PFSK-1 (cell line): ENCODE data around the gene LRRC27.

ENCODE experiments used
- FOXP2 ChIP-seq: optimal IDR thresholded peaks from 2 replicates; pipeline ENCODE3; 2011; ENCODE audit warnings: borderline replicate concordance, control low read depth, inconsistent platforms; ENCODE audit not compliant: insufficient read depth; ENCODE audit errors: extremely low read length, extremely low read depth
- POLR2AphosphoS5 ChIP-seq: IDR thresholded peaks from 2 replicates; pipeline ENCODE4 v1.6.1; 2012; ENCODE audit warnings: low read depth, mild to moderate bottlenecking, control low read depth, low read length, moderate library complexity
- SIN3A ChIP-seq: IDR thresholded peaks from 2 replicates; pipeline ENCODE4 v1.6.1; 2012; ENCODE audit warnings: mild to moderate bottlenecking, low read length, moderate library complexity, borderline replicate concordance; ENCODE audit not compliant: insufficient read depth
- TAF1 ChIP-seq: IDR thresholded peaks from 2 replicates; pipeline ENCODE4 v1.6.1; 2012; ENCODE audit warnings: low read length, control low read depth, borderline replicate concordance; ENCODE audit not compliant: insufficient read depth
- TF ChIP-seq, protein P1 (sequence below), 2 experiments: IDR thresholded peaks; 2 replicates each; pipeline versions ENCODE4 v1.6.1 to v1.8.0; 2011 to 2012; ENCODE audit warnings: low read depth in 2 of 2, low read length in 2 of 2, control low read depth in 1 of 2, inconsistent platforms in 1 of 2, mild to moderate bottlenecking in 1 of 2, moderate library complexity in 1 of 2; ENCODE audit not compliant: insufficient read depth in 1 of 2

Gene LRRC27

DNA sequence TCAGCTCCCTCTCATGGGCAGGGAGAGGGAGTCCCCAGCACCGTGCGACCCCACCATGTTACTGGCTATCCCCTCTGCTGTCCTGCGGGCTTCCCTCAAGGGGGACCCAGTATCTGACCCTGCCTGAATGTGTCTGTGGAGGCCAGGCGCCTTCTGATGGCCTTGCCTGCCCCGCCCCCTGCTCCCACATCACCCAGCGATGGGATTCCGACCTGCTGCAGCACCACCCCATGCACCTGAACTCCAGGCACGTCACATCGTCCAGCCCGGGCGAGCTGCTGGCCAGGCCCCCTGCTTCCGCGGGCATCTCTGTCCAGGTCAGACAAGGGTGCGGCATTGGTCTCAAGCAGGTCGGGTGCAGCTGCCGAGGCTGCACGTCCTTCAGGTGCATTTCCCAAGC, 19.0 kb downstream of the LRRC27 start:
- TF ChIP-seq FOXP2 = no peak
- no peak for TF ChIP-seq POLR2AphosphoS5
- TF ChIP-seq, protein P1, sequence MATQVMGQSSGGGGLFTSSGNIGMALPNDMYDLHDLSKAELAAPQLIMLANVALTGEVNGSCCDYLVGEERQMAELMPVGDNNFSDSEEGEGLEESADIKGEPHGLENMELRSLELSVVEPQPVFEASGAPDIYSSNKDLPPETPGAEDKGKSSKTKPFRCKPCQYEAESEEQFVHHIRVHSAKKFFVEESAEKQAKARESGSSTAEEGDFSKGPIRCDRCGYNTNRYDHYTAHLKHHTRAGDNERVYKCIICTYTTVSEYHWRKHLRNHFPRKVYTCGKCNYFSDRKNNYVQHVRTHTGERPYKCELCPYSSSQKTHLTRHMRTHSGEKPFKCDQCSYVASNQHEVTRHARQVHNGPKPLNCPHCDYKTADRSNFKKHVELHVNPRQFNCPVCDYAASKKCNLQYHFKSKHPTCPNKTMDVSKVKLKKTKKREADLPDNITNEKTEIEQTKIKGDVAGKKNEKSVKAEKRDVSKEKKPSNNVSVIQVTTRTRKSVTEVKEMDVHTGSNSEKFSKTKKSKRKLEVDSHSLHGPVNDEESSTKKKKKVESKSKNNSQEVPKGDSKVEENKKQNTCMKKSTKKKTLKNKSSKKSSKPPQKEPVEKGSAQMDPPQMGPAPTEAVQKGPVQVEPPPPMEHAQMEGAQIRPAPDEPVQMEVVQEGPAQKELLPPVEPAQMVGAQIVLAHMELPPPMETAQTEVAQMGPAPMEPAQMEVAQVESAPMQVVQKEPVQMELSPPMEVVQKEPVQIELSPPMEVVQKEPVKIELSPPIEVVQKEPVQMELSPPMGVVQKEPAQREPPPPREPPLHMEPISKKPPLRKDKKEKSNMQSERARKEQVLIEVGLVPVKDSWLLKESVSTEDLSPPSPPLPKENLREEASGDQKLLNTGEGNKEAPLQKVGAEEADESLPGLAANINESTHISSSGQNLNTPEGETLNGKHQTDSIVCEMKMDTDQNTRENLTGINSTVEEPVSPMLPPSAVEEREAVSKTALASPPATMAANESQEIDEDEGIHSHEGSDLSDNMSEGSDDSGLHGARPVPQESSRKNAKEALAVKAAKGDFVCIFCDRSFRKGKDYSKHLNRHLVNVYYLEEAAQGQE (IDR thresholded peaks at IDR 0.05; ENCODE audit: insufficient read depth in 1 of 2, low read depth in 2 of 2, low read length in 2 of 2) = no peak
- TF ChIP-seq SIN3A = no peak
- no peak for TF ChIP-seq TAF1

DNA sequence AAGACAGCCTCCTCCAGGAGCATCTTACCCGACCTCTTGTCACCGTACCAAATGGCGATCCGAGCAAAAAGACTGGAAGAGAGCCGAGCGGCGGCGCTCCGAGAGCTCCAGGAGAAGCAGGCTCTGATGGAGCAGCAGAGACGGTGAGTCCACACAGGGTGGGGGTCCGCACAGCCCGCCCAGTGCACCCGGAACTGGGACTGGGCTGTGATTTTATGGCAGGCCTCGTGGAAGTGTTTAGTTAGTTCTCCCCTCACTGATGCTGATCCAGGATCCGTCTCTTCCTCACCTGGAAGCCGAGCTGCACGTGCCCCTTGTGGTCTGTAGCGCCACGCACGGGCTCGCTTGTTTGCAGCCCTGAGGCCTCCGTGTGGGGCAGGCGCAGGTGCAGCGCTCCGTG, 19.6 kb downstream of the LRRC27 start:
- TF ChIP-seq SIN3A (no peak), FOXP2 (no peak), TAF1 (no peak), POLR2AphosphoS5 (no peak)
- TF ChIP-seq, protein P1 (IDR thresholded peaks at IDR 0.05; ENCODE audit: insufficient read depth in 1 of 2, low read depth in 2 of 2, low read length in 2 of 2) = no peak

DNA sequence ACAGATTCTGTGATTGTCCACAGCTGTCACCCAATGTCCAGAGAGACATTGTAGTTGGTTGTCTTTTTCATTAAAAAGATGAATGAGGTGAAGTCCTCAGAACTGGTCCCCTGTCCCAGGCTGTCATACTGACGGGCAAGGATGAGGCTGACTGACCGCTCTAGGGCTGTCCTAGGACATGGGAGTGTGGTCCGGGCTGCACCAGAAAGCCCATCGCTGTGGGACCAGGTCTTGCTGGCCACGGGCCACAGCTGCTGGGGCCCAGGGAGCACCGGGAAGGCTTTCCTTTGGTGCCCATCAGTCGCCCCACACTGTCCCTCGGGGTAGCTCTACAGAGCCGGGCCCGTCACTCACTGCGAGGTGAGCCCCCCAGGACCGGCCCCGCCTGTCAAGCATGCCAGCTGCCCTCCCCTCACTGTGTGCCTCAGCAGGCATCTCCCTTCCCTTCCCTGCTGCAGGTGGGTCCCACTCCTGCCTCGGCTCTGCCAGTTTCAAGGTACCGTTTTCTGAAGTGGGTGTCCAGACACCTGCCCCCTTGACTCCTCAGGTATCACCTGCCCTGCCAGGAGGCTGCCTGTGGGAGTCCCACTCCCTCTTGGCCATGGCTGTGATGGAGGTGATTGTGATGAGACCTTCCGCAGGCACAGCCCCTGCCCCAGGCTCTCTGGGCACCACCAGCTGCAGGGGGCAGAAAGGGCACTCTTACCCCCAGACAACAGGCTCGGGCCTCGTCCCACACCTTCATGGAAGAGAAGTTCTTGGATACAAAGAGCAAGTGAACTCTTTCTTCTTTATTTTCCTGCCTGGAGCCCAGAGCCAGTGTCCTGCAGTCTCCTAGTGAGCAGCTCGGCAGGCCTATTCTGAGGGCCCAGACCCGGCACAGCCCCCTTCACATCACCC, 21.7 kb downstream of the LRRC27 start:
- TF ChIP-seq POLR2AphosphoS5 (no peak), SIN3A (no peak), FOXP2 (no peak), TAF1 (no peak)
- TF ChIP-seq, protein P1 (IDR thresholded peaks at IDR 0.05; ENCODE audit: insufficient read depth in 1 of 2, low read depth in 2 of 2, low read length in 2 of 2) = no peak

DNA sequence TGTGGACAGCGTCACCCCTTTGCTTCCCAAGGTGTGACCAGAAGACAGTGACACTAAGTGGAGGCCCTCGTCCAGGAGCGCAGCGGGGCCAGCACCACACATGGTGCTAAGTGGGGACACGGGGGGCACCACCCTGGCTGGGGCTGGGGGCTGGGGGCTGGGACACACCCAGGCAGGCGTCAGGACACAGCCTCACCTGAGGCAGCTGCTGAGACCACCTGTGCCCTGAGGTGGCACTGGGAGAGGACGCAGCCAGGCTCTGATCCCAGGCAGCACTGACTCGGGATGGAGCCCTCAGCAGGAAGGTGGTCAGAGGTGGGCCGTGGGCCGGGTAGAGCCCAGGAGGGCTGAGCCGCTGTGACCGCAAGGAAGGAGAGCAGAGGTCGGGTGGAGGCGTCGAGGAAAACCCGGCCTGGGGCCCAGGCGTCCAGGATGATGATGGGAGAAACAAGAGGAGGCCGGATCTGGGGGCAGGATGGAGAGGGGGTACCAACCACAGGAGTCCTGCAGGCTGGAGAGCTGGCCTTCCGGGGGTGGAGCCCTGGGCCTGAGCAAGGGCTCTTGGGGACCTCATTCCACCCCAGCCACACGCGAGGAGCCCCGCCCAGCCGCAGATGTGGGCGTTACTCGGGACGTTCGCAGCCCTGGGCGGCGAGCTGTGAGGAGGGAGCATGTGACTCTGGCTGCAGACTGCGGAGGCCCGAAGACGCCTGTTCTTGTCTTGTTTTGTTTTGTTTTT, 22.5 kb downstream of the LRRC27 start:
- TF ChIP-seq, protein P1 (IDR thresholded peaks at IDR 0.05; ENCODE audit: insufficient read depth in 1 of 2, low read depth in 2 of 2, low read length in 2 of 2) = no peak
- TF ChIP-seq TAF1 = no peak
- no peak for TF ChIP-seq FOXP2
- no peak for TF ChIP-seq SIN3A
- TF ChIP-seq POLR2AphosphoS5 = no peak
